ENCODE results near the gene LY6G6D. TPM values are rescaled to one million over a fixed set of nuclear protein-coding genes. Genes with fewer than 3 reads are reported as not detected.
"Not testable (repeated sequence)": the region's sequence is repeated elsewhere in the genome, so short reads cannot be mapped to it uniquely, and the experiment has no call there.

Gene LY6G6D
- total RNA-seq, 4 donors from 2014 or later = not detected

DNA sequence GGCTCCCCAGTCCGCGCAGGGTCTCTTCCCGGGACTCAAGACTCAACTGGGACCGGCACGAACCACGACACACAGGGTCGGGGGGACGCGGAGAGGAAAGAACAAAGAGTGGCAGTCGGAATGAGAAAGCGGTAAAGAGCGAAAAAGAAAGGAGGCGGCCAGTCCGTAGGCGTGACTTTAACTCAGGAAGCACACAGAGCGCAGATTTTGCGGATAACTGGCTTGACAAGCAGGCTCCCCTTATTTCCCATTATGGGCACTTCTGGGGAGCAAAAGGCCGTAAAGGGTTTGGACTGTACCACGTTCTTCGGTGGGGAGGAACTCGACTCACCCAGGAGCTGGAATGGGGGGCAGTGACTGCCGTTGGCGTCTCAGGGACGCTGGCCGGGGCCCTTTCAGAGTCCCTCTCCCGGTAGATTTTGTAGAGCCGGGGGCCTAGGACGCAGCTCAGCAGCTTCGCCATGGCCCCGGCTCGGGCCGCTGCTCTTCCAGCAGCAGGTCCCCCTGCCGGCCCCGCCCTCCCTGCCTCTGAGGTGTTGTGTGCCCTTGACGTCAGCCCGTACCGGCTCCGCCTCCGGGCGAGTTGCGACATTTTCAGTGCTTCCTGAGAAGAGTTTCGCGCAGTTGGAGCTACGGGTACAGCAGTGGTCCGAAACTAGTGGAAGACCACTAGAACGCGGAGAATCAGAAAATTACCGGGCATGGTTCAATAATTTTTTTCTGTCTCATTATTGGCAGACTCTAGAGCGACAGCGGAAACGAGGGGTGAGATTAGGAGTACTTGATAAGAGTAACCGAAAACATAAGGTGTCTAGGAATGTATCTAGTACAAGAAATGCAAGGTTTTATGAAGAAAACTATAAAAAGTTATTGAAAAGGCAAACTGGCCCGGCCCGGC lies 12.1 kb upstream of the LY6G6D start, which contains the start of gene ABHD16A:
Gene ABHD16A (minus strand): TSS at position 506 of the 898 bp plus-strand sequence. CDS start 43 bp downstream, at position 463.
- TF ChIP-seq, protein P1, sequence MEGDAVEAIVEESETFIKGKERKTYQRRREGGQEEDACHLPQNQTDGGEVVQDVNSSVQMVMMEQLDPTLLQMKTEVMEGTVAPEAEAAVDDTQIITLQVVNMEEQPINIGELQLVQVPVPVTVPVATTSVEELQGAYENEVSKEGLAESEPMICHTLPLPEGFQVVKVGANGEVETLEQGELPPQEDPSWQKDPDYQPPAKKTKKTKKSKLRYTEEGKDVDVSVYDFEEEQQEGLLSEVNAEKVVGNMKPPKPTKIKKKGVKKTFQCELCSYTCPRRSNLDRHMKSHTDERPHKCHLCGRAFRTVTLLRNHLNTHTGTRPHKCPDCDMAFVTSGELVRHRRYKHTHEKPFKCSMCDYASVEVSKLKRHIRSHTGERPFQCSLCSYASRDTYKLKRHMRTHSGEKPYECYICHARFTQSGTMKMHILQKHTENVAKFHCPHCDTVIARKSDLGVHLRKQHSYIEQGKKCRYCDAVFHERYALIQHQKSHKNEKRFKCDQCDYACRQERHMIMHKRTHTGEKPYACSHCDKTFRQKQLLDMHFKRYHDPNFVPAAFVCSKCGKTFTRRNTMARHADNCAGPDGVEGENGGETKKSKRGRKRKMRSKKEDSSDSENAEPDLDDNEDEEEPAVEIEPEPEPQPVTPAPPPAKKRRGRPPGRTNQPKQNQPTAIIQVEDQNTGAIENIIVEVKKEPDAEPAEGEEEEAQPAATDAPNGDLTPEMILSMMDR (IDR thresholded peaks at IDR 0.05) = no peak
- peak; percentile 96 for DNase-seq (ENCODE audit: low spot score)
- ATAC-seq (ENCODE audit: low FRiP score) = peak; percentile 97

DNA sequence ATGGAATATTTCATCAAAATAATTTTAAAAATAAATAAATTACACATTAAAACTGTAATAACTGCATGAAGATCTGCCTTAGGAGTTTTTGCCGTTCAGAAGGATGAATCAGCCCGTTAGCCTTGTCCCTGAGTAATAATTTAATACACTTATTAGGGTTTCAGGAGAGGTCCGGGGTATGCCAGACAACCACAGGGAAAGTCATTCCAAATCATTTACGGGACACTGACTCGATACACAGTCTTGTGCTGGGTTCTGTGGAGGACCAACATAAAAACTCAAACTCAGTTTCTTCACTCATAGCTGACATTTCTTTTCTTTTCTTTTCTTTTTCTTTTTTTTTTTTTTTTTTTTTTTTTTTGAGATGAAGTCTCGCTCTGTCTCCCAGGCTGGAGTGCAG lies 9.2 kb upstream of the LY6G6D start:
- no peak for ATAC-seq (ENCODE audit: low FRiP score)
- DNase-seq (ENCODE audit: low spot score) = no peak
- TF ChIP-seq, protein P1 (IDR thresholded peaks at IDR 0.05) = no peak

DNA sequence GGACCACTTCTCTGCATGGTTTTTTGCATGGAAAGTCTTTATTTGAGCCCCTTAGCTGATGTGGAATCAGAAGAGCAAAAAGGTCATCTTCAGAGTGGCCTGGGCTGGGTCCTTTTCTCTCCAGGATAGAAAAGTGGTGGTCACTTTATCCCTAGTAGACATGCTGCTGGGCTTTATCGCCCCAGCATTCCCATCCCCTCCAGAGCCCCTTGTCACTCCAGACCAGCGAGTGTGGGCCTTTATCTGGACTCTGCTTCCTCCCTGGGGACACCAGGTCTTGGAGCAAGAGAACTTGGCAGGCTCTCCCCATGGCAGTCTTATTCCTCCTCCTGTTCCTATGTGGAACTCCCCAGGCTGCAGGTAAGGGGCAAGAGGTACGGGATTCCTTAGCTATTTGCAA lies 8.5 kb upstream of the LY6G6D start, which contains the start of gene LY6G6F:
Gene LY6G6F (plus strand): TSS at position 268 of the 400 bp plus-strand sequence. CDS start 41 bp downstream, at position 309.
- TF ChIP-seq, protein P1 (IDR thresholded peaks at IDR 0.05) = no peak
- ATAC-seq (ENCODE audit: low FRiP score) (no peak), DNase-seq (ENCODE audit: low spot score) (no peak)

DNA sequence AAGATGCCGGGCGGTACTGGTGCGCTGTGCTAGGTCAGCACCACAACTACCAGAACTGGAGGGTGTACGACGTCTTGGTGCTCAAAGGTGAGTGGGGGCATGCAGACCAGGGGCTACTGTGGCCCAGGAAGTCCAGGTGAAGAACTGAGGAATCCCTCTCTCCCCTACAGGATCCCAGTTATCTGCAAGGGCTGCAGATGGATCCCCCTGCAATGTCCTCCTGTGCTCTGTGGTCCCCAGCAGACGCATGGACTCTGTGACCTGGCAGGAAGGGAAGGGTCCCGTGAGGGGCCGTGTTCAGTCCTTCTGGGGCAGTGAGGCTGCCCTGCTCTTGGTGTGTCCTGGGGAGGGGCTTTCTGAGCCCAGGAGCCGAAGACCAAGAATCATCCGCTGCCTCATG lies 7.4 kb upstream of the LY6G6D start:
- ATAC-seq (ENCODE audit: low FRiP score) = no peak
- DNase-seq (ENCODE audit: low spot score) = no peak
- TF ChIP-seq, protein P1 (IDR thresholded peaks at IDR 0.05) = no peak

DNA sequence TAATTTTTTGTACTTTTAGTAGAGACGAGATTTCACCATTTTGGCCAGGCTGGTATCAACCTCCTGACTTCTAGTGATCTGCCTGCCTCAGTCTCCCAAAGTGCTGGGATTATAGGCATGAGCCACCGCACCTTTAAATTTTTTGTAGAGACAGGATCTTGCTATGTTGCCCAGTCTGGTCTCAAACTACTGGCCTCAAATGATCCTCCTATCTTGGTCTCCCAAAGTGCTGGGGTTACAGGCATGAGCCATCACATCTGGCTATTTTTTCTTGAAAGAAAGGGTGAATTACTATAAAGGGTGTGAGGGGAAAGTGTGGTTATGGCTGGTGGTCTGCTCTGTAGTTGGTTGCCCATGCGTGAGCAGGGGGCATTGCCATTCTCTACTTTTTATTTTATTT lies 6.9 kb upstream of the LY6G6D start:
- DNase-seq (ENCODE audit: low spot score) (no peak), ATAC-seq (ENCODE audit: low FRiP score) (no peak)
- TF ChIP-seq, protein P1 (IDR thresholded peaks at IDR 0.05) = no peak

DNA sequence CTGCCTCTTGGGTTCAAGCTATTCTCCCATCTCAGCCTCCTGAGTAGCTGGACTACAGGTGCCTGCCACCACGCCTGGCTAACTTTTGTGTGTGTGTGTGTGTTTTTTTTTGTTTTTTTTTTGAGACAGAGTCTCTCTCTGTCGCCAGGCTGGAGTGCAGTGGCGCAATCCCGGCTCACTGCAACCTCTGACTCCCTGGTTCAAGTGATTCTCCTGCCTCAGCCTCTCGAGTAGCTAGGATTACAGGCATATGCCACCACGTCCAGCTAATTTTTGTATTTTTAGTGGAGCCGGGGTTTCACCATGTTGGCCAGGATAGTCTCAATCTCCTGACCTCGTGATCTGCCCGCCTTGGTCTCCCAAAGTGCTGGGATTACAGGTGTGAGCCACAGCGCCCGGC lies 6.0 kb upstream of the LY6G6D start:
- ATAC-seq (ENCODE audit: low FRiP score); DNase-seq (ENCODE audit: low spot score): not testable (repeated sequence)

DNA sequence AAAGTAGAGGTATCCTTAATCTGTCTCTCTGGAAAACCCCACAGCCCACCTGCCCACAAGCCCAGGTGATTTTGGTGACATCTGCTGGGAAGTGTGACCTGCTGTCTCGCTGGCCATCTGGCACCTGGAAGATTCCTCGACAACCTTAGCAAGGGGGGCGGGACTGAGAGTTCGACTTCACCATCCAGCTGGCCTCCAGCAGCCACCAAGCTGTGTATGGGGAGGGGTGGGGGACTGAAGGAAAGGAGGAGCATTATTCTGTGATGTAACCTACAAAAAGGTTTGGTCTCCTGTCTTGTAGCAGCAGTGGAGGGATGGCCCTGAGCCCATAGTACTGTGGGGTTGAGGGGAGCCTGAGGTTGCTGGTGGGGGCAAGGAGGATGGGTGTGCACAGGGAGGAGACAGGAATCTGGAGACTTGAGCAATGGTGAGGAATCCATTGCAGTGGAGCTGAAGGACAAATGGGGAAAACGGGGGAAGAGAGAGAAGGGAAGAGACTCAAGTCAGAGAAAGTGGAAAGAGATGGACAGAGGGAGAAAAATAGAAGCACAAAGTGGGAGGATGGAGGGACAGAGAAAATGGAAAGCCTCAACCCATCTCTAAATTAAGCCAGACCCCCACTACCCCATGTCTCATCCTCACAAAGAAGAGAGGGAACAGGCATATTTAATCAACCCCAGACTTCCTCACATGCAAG lies 4.5 kb upstream of the LY6G6D start:
- DNase-seq (ENCODE audit: low spot score) (no peak), ATAC-seq (ENCODE audit: low FRiP score) (no peak)
- TF ChIP-seq, protein P1 (IDR thresholded peaks at IDR 0.05) = no peak

Data from omental fat pad (tissue), 4 donors.